ENCODE results near the gene PIP4K2C.

PIP4K2C gene

DNA sequence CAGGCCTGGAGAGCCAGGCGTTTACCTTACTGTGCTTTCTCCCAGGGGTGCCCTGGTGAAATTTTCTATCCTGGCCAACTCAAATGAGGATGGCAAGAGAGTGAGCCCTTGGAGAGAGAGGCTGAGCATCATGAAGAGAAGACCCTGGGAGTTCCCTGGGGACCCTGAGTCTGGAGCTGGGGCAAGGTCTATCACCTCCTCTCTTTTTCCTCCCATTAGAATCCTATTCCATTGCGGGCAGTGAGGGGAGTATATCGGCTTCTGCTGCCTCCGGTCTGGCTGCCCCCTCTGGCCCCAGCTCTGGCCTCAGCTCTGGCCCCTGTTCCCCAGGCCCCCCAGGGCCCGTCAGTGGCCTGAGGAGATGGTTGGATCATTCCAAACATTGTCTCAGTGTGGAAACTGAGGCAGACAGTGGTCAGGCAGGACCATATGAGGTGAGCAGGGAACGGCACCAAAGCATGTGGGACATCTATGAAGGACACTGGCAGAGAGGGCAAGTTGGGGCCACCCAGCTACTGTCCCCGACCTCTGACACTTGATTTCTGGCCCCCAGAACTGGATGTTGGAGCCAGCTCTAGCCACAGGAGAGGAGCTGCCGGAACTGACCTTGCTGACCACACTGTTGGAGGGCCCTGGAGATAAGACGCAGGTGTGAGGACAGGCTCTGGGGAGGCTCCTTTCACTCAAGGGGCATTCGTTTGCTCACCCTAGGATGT lies 21.9 kb downstream of the PIP4K2C start:
- no peaks in the 10 kb centered on the region for H3K9me2 ChIP-seq (replicated peaks; ENCODE audit: insufficient read depth, low read length)
- no peaks in the 10 kb centered on the region for H3K9me3 ChIP-seq (ENCODE audit: insufficient read depth, low read length)
- H3K79me2 ChIP-seq (ENCODE audit: insufficient read depth, low read length), result no peaks in the 10 kb centered on the region
- TF ChIP-seq CTCF (IDR thresholded peaks at IDR 0.05; ENCODE audit: insufficient read depth, low read length, poor library complexity, severe bottlenecking), result no peak
- TF ChIP-seq EZH2phosphoT487 (conservative IDR thresholded peaks at IDR 0.05; ENCODE audit: low read length), result no peak
- no peak overlapping the region for H3K4me3 ChIP-seq (ENCODE audit: insufficient read depth, low read length, poor library complexity, severe bottlenecking)
- H3F3A ChIP-seq (ENCODE audit: insufficient read depth), result no peaks in the 10 kb centered on the region
- no peak overlapping the region for H3K4me2 ChIP-seq (ENCODE audit: low read depth, low read length, poor library complexity, severe bottlenecking)
- H3K27ac ChIP-seq (ENCODE audit: low read depth, low read length), result no peak overlapping the region
- no peak overlapping the region for H3K9ac ChIP-seq (ENCODE audit: low read length)
- H4K20me1 ChIP-seq (ENCODE audit: low read depth, low read length), result no peaks in the 10 kb centered on the region
- H3K27me3 ChIP-seq (ENCODE audit: low read length), result no peaks in the 10 kb centered on the region
- no peaks in the 10 kb centered on the region for H3K36me3 ChIP-seq (ENCODE audit: low read length)
- H2AFZ ChIP-seq (ENCODE audit: low read depth, low read length, severe bottlenecking), result no peak overlapping the region

DNA sequence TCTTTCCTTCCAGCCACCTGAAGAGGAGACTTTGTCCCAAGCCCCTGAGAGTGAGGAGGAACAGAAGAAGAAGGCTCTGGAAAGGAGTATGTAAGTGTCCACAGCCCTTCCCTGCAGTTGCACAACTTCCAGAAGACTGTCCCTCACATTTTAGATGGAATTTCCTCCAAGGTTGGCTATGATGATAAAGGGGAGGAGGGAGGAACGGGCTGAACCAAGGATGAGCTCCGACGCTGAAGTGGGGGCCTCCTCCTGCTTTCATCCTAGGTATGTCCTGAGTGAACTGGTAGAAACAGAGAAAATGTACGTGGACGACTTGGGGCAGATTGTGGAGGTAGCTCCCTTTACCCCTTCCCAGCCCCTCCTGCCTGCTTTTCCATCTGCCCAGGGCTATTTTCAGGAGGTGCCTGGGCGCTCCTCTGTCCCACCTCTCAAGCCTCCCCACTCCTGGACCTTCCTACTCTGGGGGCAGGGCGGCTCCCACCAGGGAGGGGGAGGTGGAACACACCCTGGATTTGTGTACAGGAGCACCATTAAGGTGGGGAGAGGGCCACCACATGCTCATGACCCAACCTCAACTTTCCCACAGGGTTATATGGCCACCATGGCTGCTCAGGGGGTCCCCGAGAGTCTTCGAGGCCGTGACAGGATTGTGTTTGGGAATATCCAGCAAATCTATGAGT lies 22.6 kb downstream of the PIP4K2C start:
- no peak overlapping the region for H2AFZ ChIP-seq (ENCODE audit: low read depth, low read length, severe bottlenecking)
- H3K9me3 ChIP-seq (ENCODE audit: insufficient read depth, low read length), result no peaks in the 10 kb centered on the region
- no peak overlapping the region for H3K9ac ChIP-seq (ENCODE audit: low read length)
- no peaks in the 10 kb centered on the region for H3F3A ChIP-seq (ENCODE audit: insufficient read depth)
- TF ChIP-seq CTCF (IDR thresholded peaks at IDR 0.05; ENCODE audit: insufficient read depth, low read length, poor library complexity, severe bottlenecking) (no peak), EZH2phosphoT487 (conservative IDR thresholded peaks at IDR 0.05; ENCODE audit: low read length) (no peak)
- no peak overlapping the region for H3K27ac ChIP-seq (ENCODE audit: low read depth, low read length)
- H3K36me3 ChIP-seq (ENCODE audit: low read length), result no peaks in the 10 kb centered on the region
- no peak overlapping the region for H3K4me2 ChIP-seq (ENCODE audit: low read depth, low read length, poor library complexity, severe bottlenecking)
- no peaks in the 10 kb centered on the region for H3K9me2 ChIP-seq (replicated peaks; ENCODE audit: insufficient read depth, low read length)
- no peak overlapping the region for H3K4me3 ChIP-seq (ENCODE audit: insufficient read depth, low read length, poor library complexity, severe bottlenecking)
- H3K27me3 ChIP-seq (ENCODE audit: low read length), result no peaks in the 10 kb centered on the region
- H4K20me1 ChIP-seq (ENCODE audit: low read depth, low read length), result no peaks in the 10 kb centered on the region
- H3K79me2 ChIP-seq (ENCODE audit: insufficient read depth, low read length), result no peaks in the 10 kb centered on the region

- H2AFZ ChIP-seq (ENCODE audit: low read depth, low read length, severe bottlenecking), result no peak overlapping the region
- no peak overlapping the region for H3K9ac ChIP-seq (ENCODE audit: low read length)
- H3K9me2 ChIP-seq (replicated peaks; ENCODE audit: insufficient read depth, low read length), result no peaks in the 10 kb centered on the region
- no peaks in the 10 kb centered on the region for H4K20me1 ChIP-seq (ENCODE audit: low read depth, low read length)
- no peaks in the 10 kb centered on the region for H3K27me3 ChIP-seq (ENCODE audit: low read length)
- H3F3A ChIP-seq (ENCODE audit: insufficient read depth), result no peaks in the 10 kb centered on the region
- H3K4me3 ChIP-seq (ENCODE audit: insufficient read depth, low read length, poor library complexity, severe bottlenecking), result no peak overlapping the region
- no peak for TF ChIP-seq EZH2phosphoT487 (conservative IDR thresholded peaks at IDR 0.05; ENCODE audit: low read length)
- no peak for TF ChIP-seq CTCF (IDR thresholded peaks at IDR 0.05; ENCODE audit: insufficient read depth, low read length, poor library complexity, severe bottlenecking)
- no peaks in the 10 kb centered on the region for H3K79me2 ChIP-seq (ENCODE audit: insufficient read depth, low read length)
- no peaks in the 10 kb centered on the region for H3K36me3 ChIP-seq (ENCODE audit: low read length)
- H3K4me2 ChIP-seq (ENCODE audit: low read depth, low read length, poor library complexity, severe bottlenecking), result no peak overlapping the region
- H3K9me3 ChIP-seq (ENCODE audit: insufficient read depth, low read length), result no peaks in the 10 kb centered on the region
- no peak overlapping the region for H3K27ac ChIP-seq (ENCODE audit: low read depth, low read length)
Observed at GRCh38 chr12:57614178-57614947, 23.4 kb downstream of the PIP4K2C start.
